Measurements from ENCODE around the gene LIMA1.

DNA sequence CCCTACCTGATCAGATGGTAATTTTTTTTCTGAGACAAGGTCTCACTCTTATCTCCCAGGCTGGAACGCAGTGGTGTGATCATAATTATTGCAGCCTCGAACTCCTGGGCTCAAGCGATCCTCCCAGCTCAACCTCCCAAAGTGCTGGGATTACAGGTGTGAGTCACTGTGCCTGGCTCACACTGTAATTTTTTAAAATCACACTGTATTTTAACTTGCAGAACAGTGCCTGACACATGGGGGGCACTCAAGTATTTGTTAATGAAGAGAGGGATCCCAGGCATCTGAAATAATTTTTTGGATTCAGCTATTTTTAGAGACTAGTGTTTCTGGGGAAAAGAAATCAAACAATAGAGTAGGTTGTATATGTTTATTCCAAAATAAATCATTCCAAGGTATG is 21.7 kb downstream of the LIMA1 start:
- no peak for TF ChIP-seq POLR2A (IDR thresholded peaks at IDR 0.05)
- no peak for TF ChIP-seq CTCF (IDR thresholded peaks at IDR 0.05)

Measured in thyroid gland (tissue), 4 donors.